Mucosa of stomach (tissue), 1 donor: ENCODE measurements around the gene CASK.

Source experiments
- H3K27me3 ChIP-seq: one replicate; pipeline ENCODE4 v1.7.0; 2013; ENCODE audit warnings: mild to moderate bottlenecking, low read length; ENCODE audit not compliant: control insufficient read depth, insufficient read depth
- H3K36me3 ChIP-seq: one replicate; pipeline ENCODE4 v1.7.0; 2013; ENCODE audit warnings: low read length; ENCODE audit not compliant: control insufficient read depth, insufficient read depth
- H3K4me1 ChIP-seq: one replicate; pipeline ENCODE4 v1.7.0; 2013; ENCODE audit warnings: mild to moderate bottlenecking, low read length; ENCODE audit not compliant: control insufficient read depth, insufficient read depth
- H3K4me3 ChIP-seq: one replicate; pipeline ENCODE4 v1.7.0; 2013; ENCODE audit warnings: low read length
- H3K9ac ChIP-seq: one replicate; pipeline ENCODE4 v1.7.0; 2013; ENCODE audit warnings: mild to moderate bottlenecking, low read length, moderate library complexity
- H3K9me3 ChIP-seq: one replicate; pipeline ENCODE4 v1.7.0; 2013; ENCODE audit warnings: mild to moderate bottlenecking, low read length, moderate library complexity; ENCODE audit not compliant: control insufficient read depth
- donor health status: Pancreatic carcinoma.

The CASK gene

DNA sequence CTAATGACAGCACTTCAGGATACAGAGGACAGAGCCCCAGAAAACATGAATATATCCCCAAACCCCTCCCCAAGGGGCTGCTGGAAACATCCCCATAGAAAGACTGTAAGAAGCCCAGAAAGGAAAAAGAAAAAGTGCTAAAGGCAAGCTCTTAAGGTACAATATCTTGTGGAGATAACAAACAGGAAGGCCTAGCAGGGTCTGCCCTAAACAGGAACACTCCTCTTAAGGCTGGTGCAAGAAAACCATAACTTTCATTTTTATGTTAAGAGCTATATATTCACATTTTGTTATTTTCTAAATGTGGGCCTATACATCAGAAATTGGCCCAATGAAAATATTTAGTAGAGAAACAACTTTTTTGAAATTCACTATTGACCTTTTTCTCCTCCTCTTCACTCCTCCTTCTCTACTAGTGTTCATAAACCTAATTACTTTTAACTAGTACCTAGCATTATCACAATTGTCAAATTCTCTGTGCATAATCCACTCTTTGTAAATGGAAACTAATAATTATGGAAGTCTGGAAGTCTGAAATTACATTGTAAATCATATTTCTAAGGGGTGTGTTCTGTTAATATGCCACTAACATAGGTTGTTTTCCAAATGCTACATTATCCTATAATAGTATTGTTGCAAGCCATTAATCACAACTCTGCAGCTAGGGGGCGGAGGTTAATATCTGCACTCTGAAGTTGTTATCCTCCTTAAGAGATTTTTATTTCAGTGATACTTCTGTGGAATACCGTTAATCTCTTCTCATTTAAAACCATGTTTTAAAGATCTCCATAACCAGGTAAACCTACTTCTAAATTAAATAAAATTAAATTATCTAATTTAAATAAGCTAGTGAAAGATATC is 59.8 kb downstream of the CASK start:
- H3K4me1 ChIP-seq = peaks cover 7% of the 10 kb centered on the region
- no peaks in the 10 kb centered on the region for H3K36me3 ChIP-seq
- H3K9me3 ChIP-seq = no peaks in the 10 kb centered on the region
- H3K27me3 ChIP-seq = no peaks in the 10 kb centered on the region
- no peak overlapping the region for H3K9ac ChIP-seq
- no peak overlapping the region for H3K4me3 ChIP-seq

DNA sequence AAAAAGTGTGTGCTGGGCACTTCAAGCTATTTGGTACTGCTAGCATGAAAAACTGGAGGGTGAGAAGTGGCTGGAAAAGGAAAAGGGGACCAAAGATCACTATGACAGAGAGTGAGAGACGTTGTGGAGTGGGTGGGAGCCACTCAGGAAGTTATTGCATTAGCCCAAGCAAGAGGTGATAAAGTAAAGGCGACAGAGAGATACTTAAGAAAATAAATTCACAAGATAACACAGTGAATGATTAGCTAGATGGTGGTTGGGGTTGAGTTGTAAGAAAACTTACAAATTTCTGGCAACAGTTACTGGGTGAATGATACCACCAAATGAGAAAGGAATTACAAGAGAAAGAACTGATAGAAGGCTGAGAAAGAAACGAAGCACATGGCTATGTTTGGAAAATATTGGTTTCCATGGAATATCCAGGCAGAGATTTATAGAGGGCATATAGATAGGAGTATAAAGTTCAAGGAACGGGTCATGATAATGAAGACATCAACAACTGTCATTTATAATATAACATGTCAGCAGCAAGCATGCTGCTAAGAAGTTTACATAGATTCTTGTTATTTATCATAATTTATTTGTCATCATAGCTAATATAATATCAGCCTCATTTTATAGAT is 60.7 kb downstream of the CASK start:
- H3K27me3 ChIP-seq = no peaks in the 10 kb centered on the region
- no peaks in the 10 kb centered on the region for H3K9me3 ChIP-seq
- peaks cover 4% of the 10 kb centered on the region for H3K4me1 ChIP-seq
- no peaks in the 10 kb centered on the region for H3K36me3 ChIP-seq
- no peak overlapping the region for H3K9ac ChIP-seq
- no peak overlapping the region for H3K4me3 ChIP-seq

DNA sequence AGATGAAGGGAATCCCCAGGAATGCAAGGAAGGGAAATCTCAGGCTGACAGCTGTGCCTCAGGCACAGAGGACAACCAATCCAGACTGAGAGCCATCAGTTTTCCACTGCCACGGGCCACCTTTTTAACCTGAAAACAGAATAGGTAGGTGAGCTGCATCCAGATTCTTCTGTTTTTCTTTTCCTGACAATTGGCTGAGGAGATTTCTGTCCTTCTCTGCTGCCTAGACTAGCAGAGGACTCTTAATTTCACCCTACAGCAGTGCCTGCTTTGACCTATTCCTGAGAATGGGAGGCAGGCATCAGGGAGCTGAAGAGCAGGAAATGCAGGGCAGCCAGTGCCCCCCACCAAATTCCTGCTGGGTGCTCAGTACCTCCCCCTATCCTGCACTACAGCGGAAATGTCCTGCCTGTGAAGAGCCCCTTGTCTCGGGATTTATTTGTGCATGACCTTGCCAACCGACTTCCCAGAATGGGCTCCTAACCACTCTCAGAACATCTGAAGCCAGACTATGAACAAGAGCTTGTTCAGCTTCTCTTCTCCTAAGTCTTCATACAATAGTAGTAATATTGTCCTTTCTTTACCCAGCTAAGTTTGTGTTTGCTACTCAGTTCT is 65.1 kb downstream of the CASK start:
- Histone ChIP-seq H3K4me3 (no peak overlapping the region), H3K36me3 (no peaks in the 10 kb centered on the region), H3K27me3 (no peaks in the 10 kb centered on the region), H3K9ac (no peak overlapping the region), H3K4me1 (peaks cover 4% of the 10 kb centered on the region), H3K9me3 (no peaks in the 10 kb centered on the region)

GRCh38 chrX:41857670-41858069 is 65.7 kb downstream of the CASK start:
- Histone ChIP-seq H3K9ac (no peak overlapping the region), H3K4me3 (no peak overlapping the region), H3K9me3 (no peaks in the 10 kb centered on the region), H3K27me3 (no peaks in the 10 kb centered on the region), H3K4me1 (peaks cover 2% of the 10 kb centered on the region), H3K36me3 (no peaks in the 10 kb centered on the region)

GRCh38 chrX:41846714-41847113 is 76.6 kb downstream of the CASK start:
- H3K9me3 ChIP-seq = no peaks in the 10 kb centered on the region
- H3K9ac ChIP-seq = no peak overlapping the region
- H3K4me1 ChIP-seq = no peaks in the 10 kb centered on the region
- no peaks in the 10 kb centered on the region for H3K36me3 ChIP-seq
- H3K27me3 ChIP-seq = no peaks in the 10 kb centered on the region
- H3K4me3 ChIP-seq = no peak overlapping the region

GRCh38 chrX:41837270-41837944 is 85.9 kb downstream of the CASK start:
- Histone ChIP-seq H3K36me3 (no peaks in the 10 kb centered on the region), H3K4me3 (no peak overlapping the region), H3K27me3 (no peaks in the 10 kb centered on the region), H3K4me1 (no peaks in the 10 kb centered on the region), H3K9me3 (no peaks in the 10 kb centered on the region), H3K9ac (no peak overlapping the region)

- H3K36me3 ChIP-seq = no peaks in the 10 kb centered on the region
Observed at GRCh38 chrX:41828826-41829225, 94.5 kb downstream of the CASK start.

DNA sequence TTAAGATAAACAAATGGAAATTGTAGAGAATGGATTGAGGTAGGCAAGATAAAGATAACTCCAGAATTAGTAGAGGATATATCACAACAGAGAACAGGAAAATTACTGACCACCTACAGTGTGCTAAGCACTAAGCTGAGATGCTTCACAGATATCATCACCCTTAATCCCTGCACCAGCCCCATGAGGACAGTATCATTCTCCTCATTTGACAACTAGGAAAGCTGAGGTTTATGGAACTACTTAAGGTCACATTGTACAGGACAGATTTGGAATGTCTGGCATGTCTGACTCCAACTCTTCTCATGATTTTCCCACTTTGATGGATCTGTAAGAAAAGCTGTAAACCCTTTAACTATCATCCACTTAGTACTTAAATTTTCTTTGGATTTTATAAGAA is 95.5 kb downstream of the CASK start:
- Histone ChIP-seq H3K27me3 (no peaks in the 10 kb centered on the region), H3K4me1 (peaks cover 7% of the 10 kb centered on the region), H3K4me3 (no peak overlapping the region), H3K9me3 (no peaks in the 10 kb centered on the region), H3K36me3 (no peaks in the 10 kb centered on the region), H3K9ac (no peak overlapping the region)

More at GRCh38 chrX:41828826-41829225, 94.5 kb downstream of the CASK start:
- Histone ChIP-seq H3K9me3 (no peaks in the 10 kb centered on the region), H3K9ac (no peak overlapping the region), H3K4me1 (peaks cover 3% of the 10 kb centered on the region), H3K27me3 (no peaks in the 10 kb centered on the region), H3K4me3 (no peak overlapping the region)

- no peak overlapping the region for H3K4me3 ChIP-seq
- H3K9me3 ChIP-seq = no peaks in the 10 kb centered on the region
- no peak overlapping the region for H3K9ac ChIP-seq
- no peaks in the 10 kb centered on the region for H3K36me3 ChIP-seq
- H3K4me1 ChIP-seq = peaks cover 8% of the 10 kb centered on the region
- H3K27me3 ChIP-seq = no peaks in the 10 kb centered on the region
Observed at GRCh38 chrX:41825796-41826195, 97.6 kb downstream of the CASK start.

DNA sequence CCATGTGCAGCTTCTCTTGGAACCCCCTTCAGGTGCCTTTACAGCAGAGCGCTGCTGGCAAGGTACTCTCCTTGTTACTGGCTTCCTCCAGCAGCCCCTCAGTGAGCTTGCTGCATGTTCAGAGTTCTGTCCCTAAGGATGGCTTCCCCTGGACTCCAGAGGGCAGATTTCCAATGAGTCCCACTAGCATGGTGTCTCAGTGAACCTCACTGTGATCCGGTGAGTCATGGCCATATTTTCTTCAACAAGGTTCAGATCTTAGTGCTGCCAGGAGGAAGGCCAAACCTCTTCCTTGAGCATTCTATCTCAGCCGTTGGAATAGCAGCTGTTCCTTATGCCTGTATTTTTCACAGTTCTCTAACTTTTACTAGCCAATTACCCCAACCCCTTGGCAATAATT is 98.8 kb downstream of the CASK start:
- Histone ChIP-seq H3K9ac (no peak overlapping the region), H3K27me3 (no peaks in the 10 kb centered on the region), H3K9me3 (no peaks in the 10 kb centered on the region), H3K36me3 (no peaks in the 10 kb centered on the region), H3K4me1 (peaks cover 8% of the 10 kb centered on the region), H3K4me3 (no peak overlapping the region)

DNA sequence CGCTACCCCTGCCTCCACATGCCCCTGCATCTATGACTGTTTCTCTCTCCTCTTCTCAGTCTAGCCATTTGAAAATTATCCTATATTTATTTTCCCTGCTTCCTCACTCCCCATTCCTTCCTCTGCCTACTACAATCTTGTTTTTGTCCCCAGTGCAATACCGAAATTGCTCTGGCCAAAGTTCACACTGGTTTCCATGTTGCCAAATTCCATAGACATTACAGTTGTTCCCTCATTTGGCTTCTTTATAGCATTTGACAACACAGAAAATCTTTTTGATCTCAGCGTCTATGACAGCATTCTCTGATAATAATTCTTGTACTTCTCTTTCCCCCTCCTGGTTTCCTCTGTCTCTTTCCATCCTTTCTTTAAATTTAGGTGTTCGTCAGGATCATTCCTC is 100.0 kb downstream of the CASK start:
- H3K27me3 ChIP-seq = no peaks in the 10 kb centered on the region
- no peak overlapping the region for H3K4me3 ChIP-seq
- peaks cover 8% of the 10 kb centered on the region for H3K4me1 ChIP-seq

DNA sequence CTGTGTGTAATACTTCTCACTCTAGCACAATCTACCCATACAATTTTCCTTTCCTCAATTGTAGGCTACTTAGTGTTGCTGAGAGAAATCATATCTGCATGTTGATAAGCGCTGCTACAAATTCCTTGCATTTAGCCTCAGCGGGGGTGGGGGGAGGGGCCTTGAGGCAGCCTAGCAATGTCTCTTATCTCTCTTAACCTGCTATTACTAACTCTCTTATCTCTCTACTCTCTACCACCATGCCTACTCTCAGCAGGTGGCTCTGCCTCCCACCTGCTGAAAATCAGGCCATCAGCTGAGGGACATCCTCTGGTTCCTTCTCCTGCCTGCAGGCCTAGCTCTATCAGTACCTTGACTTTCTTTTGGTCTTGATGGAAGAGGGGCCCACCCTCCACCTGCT is 100.5 kb downstream of the CASK start:
- no peaks in the 10 kb centered on the region for H3K27me3 ChIP-seq
- no peaks in the 10 kb centered on the region for H3K9me3 ChIP-seq
- H3K9ac ChIP-seq = no peak overlapping the region
- H3K4me1 ChIP-seq = peaks cover 8% of the 10 kb centered on the region
- H3K4me3 ChIP-seq = no peak overlapping the region
- H3K36me3 ChIP-seq = no peaks in the 10 kb centered on the region

More for the DNA sequence above, 100.0 kb downstream of the CASK start:
- no peaks in the 10 kb centered on the region for H3K9me3 ChIP-seq
- no peaks in the 10 kb centered on the region for H3K36me3 ChIP-seq
- no peak overlapping the region for H3K9ac ChIP-seq
